ENCODE results near the gene CLEC18A. TPM values are rescaled to one million over a fixed set of nuclear protein-coding genes. Genes with fewer than 3 reads are reported as not detected.

The CLEC18A gene
- total RNA-seq, 4 donors from 2014 or later = 0.83 to 9.9 (median 4.9) TPM

DNA sequence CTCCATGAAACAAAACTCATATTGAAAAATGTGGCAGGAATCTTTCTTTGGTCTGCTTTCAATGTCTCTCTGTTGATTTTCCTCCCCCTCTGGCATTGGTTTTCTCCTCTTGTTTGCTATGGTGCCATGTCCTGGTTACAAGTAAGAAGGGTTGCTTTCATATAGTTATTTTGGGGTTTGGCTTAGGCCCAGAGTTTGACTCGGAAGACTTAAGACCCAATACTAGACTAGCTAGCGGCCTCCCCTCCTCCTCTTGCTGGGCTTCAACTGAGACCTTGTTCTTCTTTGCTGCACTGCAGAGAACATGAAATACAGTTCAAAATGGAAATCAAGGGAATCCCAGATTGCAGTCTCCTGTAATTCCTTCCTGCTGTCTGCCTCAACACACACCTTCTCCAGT lies 30.0 kb upstream of the CLEC18A start:
- TF ChIP-seq, protein P1, sequence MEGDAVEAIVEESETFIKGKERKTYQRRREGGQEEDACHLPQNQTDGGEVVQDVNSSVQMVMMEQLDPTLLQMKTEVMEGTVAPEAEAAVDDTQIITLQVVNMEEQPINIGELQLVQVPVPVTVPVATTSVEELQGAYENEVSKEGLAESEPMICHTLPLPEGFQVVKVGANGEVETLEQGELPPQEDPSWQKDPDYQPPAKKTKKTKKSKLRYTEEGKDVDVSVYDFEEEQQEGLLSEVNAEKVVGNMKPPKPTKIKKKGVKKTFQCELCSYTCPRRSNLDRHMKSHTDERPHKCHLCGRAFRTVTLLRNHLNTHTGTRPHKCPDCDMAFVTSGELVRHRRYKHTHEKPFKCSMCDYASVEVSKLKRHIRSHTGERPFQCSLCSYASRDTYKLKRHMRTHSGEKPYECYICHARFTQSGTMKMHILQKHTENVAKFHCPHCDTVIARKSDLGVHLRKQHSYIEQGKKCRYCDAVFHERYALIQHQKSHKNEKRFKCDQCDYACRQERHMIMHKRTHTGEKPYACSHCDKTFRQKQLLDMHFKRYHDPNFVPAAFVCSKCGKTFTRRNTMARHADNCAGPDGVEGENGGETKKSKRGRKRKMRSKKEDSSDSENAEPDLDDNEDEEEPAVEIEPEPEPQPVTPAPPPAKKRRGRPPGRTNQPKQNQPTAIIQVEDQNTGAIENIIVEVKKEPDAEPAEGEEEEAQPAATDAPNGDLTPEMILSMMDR (IDR thresholded peaks at IDR 0.05) = no peak
- TF ChIP-seq POLR2A (IDR thresholded peaks at IDR 0.05) = no peak
- no peaks in the 10 kb centered on the region for H3K4me1 ChIP-seq
- no peak overlapping the region for H3K4me3 ChIP-seq
- H3K9me3 ChIP-seq = no peaks in the 10 kb centered on the region
- H3K27ac ChIP-seq = peak overlapping the region in 1 of 4 donors; percentile 8
- H3K27me3 ChIP-seq = no peaks in the 10 kb centered on the region
- peaks cover 0 to 26% (median 0%) of the 10 kb centered on the region in 3 donors for H3K36me3 ChIP-seq
- no peak for DNase-seq

DNA sequence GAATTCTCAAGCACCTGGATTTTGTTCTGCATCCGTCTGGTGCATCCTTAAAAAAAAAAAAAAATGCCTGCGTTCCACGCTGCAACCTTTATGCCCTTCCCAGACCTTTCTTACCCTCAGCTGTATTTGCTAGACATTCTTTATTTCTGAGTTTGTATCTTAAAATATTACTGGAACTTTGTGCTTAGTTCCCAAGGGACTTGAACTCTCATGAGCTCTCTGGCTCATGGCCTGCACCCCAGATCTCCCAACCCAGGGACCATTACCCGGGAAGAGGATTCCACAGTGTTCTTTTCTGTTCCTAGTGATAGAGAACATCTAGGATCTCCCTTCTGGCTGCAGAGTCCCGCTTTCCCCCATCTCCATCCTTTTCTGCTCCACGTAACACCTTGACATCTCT lies 28.9 kb upstream of the CLEC18A start:
- Histone ChIP-seq H3K36me3 (peaks cover 0 to 26% (median 0%) of the 10 kb centered on the region in 3 donors), H3K9me3 (no peaks in the 10 kb centered on the region), H3K4me1 (no peaks in the 10 kb centered on the region), H3K27ac (no peak overlapping the region), H3K4me3 (no peak overlapping the region), H3K27me3 (no peaks in the 10 kb centered on the region)
- no peak for DNase-seq
- TF ChIP-seq, protein P1 (IDR thresholded peaks at IDR 0.05) = no peak
- no peak for TF ChIP-seq POLR2A (IDR thresholded peaks at IDR 0.05)

DNA sequence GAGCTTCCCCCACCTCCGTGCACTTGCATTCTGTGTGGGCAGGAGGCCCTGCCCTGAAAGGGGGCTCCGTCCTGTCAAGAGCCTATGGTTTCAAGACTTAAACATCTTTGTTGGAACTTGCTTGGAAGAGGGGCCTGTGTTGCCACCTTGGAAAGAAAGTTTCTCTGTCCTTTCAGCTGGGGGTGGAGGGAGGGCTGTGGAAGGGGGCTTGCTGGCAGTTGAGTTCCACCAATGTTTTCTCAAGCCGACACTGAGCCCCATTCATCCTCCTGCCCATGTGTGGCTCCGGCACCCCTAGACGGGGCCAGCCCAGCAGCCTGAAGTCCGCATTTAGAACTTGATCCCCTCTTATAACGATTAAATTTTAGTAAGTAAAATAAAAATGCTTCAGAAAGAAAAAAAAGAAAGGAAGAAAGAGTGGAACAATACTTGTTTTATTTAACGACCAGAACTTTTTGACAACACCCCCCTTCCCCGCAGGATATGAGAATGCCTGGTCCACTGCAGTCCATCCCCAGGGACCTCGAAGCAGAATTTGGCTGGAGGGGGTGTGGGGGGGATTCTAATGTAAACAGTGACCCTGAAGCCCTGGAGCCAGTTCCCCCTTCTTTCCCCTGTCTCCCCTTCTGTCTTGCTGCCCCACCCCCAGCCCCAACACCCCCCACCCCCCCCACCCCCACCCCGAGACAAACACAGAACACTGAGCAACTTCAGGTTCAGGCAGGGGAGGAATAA lies 26.9 kb upstream of the CLEC18A start:
- TF ChIP-seq, protein P1 (IDR thresholded peaks at IDR 0.05) = no peak
- Histone ChIP-seq H3K27ac (peak overlapping the region in 3 of 4 donors; percentile 30 to 70 (median 30)), H3K9me3 (no peaks in the 10 kb centered on the region)

DNA sequence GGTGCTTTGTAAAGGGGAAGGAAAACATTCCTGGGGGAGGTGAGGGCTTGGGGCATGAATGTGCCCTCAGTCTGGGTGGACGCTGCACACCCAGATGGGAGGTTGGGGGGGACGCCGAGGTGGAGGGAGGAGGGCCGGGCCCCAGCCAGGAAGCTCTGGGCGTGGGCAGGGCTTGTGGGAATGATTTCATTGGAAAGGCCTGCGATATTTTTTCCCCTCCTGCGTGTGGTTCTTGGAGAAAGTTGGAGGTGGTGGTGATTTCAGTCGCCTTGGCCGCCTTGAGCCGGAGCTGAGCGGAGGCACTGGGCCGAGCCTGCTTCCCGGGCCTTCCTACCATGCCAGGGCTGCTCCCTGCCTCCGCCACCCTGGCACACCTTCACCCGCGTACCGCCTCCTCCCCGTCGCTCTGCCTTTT lies 26.4 kb upstream of the CLEC18A start:
- Histone ChIP-seq H3K4me1 (no peaks in the 10 kb centered on the region), H3K4me3 (no peak overlapping the region), H3K27ac (peak overlapping the region in 3 of 4 donors; percentile 30 to 70 (median 30)), H3K27me3 (no peaks in the 10 kb centered on the region), H3K36me3 (peaks cover 0 to 19% (median 0%) of the 10 kb centered on the region in 3 donors), H3K9me3 (no peaks in the 10 kb centered on the region)
- TF ChIP-seq POLR2A (IDR thresholded peaks at IDR 0.05) = no peak
- TF ChIP-seq, protein P1 (IDR thresholded peaks at IDR 0.05) = no peak
- no peak for DNase-seq

More for the DNA sequence above, 26.9 kb upstream of the CLEC18A start:
- Histone ChIP-seq H3K4me3 (no peak overlapping the region), H3K36me3 (peaks cover 0 to 15% (median 0%) of the 10 kb centered on the region in 3 donors), H3K27me3 (no peaks in the 10 kb centered on the region), H3K4me1 (no peaks in the 10 kb centered on the region)
- no peak for DNase-seq

DNA sequence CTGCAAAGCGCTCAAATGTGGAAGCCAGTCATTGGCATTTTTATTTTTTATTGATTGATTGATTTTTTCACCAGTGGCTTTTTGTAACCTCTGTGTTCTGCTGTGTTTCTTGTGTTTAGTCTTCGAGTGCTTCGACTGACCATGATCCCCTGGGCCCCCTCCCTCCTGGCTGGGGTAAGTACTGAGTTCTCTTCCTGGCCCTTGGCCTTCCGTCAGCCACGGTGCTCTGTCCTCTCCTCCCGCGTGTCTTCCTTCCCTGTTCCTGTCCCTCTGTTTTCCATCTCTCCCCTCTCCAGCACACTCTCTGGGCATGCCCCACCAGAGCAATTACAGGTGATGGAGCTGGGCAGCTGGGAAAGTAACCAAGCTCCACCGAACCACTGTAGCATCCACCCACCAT lies 25.8 kb upstream of the CLEC18A start:
- H3K4me1 ChIP-seq = no peaks in the 10 kb centered on the region
- TF ChIP-seq POLR2A (IDR thresholded peaks at IDR 0.05) = no peak
- TF ChIP-seq, protein P1 (IDR thresholded peaks at IDR 0.05) = no peak
- H3K27ac ChIP-seq = peak overlapping the region in 3 of 4 donors; percentile 3 to 70 (median 30)
- DNase-seq = no peak
- no peaks in the 10 kb centered on the region for H3K9me3 ChIP-seq
- H3K4me3 ChIP-seq = no peak overlapping the region
- peaks cover 0 to 21% (median 0%) of the 10 kb centered on the region in 3 donors for H3K36me3 ChIP-seq
- H3K27me3 ChIP-seq = no peaks in the 10 kb centered on the region
